Thyroid gland (tissue), 4 donors: Measurements from ENCODE around the gene CCDC138. TPM values are rescaled to one million over a fixed set of nuclear protein-coding genes. Genes with fewer than 3 reads are reported as not detected.

Source experiments
- DNase-seq, 2 donors: peaks; one replicate each; pipeline ENCODE4 v3.0.0-alpha.2; 2019
- H3K27ac ChIP-seq, 3 donors: fragments of 200-600 bp; sonication (generic); 1 replicate in 2 of 3; 2 replicates in 1 of 3; pipeline ENCODE4 v1.5.1; 2016 to 2019; ENCODE audit warnings: mild to moderate bottlenecking in 1 of 3, moderate library complexity in 1 of 3
- H3K27me3 ChIP-seq: fragments of 200-600 bp; sonication (generic); one replicate; pipeline ENCODE4 v1.5.1; 2019
- H3K36me3 ChIP-seq, 2 donors: fragments of 200-600 bp; sonication (generic); one replicate each; pipeline ENCODE4 v1.5.1; 2016 to 2019
- H3K4me1 ChIP-seq, 2 donors: fragments of 200-600 bp; sonication (generic); one replicate each; pipeline ENCODE4 v1.5.1; 2017 to 2019
- H3K4me3 ChIP-seq, 3 donors: fragments of 200-600 bp; sonication (generic); replicated peaks in 1 of 3; 1 replicate in 2 of 3; 2 replicates in 1 of 3; pipeline ENCODE4 v1.5.1; 2016; ENCODE audit warnings: mild to moderate bottlenecking in 1 of 3
- H3K9me3 ChIP-seq: fragments of 200-600 bp; sonication (generic); one replicate; pipeline ENCODE4 v1.5.1; 2017
- POLR2A ChIP-seq, 2 donors: fragments of 450-650 bp; IDR thresholded peaks; one replicate each; pipeline ENCODE4 v1.6.1; 2017; ENCODE audit warnings: antibody characterized with exemption in 2 of 2, mild to moderate bottlenecking in 2 of 2, moderate library complexity in 1 of 2
- WGBS, 2 donors: methylation state at CpG; one replicate each; pipeline ENCODE4 v1.1.5; 2017; 5-methylcytosine and 5-hydroxymethylcytosine counted together
- intact Hi-C: fragments of 100-400 bp; cut with DNase I; formaldehyde crosslinking; loops from one replicate; pipeline ENCODE4 v1.15.1; 2023
- small RNA-seq: library from RNA; depleted of rRNA; stranded (forward); fragments of <200 nt; gene quantifications from one replicate; pipeline ENCODE3, GENCODE V24; 2016
- total RNA-seq, 4 donors: library from RNA; depleted of rRNA; stranded (reverse); fragments of >200 nt; gene quantifications; one replicate each; pipeline ENCODE4 v1.2.3, GENCODE V29; 2016
- TF ChIP-seq, protein P1 (sequence below), 6 experiments: fragments of 200-600 bp in 3 of 6; fragments of 450-650 bp in 3 of 6; sonication (generic) in 3 of 6; IDR thresholded peaks; one replicate each; pipeline ENCODE4 v1.5.1; 2016 to 2019; ENCODE audit warnings: antibody characterized with exemption in 6 of 6, mild to moderate bottlenecking in 2 of 6, inconsistent platforms in 1 of 6, moderate library complexity in 1 of 6

Gene CCDC138
- total RNA-seq, 4 donors from 2014 or later, result 3.9 to 7.3 (median 5.8) TPM

GRCh38 chr2:108924580-108925251 lies 138.1 kb downstream of the CCDC138 start:
- Histone ChIP-seq H3K9me3 (no peaks in the 10 kb centered on the region), H3K27ac (no peak overlapping the region), H3K27me3 (no peaks in the 10 kb centered on the region), H3K4me1 (no peaks in the 10 kb centered on the region), H3K4me3 (no peak overlapping the region), H3K36me3 (no peaks in the 10 kb centered on the region)
- 92% methylated on average over 14 of the region's 14 CpGs for WGBS, 2 donors
- intact Hi-C loops, result loop anchor here (10.0 kb wide), 1 partner anchor 800 kb away; no protein-coding TSS in a partner anchor
- TF ChIP-seq, protein P1, sequence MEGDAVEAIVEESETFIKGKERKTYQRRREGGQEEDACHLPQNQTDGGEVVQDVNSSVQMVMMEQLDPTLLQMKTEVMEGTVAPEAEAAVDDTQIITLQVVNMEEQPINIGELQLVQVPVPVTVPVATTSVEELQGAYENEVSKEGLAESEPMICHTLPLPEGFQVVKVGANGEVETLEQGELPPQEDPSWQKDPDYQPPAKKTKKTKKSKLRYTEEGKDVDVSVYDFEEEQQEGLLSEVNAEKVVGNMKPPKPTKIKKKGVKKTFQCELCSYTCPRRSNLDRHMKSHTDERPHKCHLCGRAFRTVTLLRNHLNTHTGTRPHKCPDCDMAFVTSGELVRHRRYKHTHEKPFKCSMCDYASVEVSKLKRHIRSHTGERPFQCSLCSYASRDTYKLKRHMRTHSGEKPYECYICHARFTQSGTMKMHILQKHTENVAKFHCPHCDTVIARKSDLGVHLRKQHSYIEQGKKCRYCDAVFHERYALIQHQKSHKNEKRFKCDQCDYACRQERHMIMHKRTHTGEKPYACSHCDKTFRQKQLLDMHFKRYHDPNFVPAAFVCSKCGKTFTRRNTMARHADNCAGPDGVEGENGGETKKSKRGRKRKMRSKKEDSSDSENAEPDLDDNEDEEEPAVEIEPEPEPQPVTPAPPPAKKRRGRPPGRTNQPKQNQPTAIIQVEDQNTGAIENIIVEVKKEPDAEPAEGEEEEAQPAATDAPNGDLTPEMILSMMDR (IDR thresholded peaks at IDR 0.05), result no peak
- no peak for TF ChIP-seq POLR2A (IDR thresholded peaks at IDR 0.05)
- no peak for DNase-seq

GRCh38 chr2:108925286-108925685 lies 138.7 kb downstream of the CCDC138 start:
- Histone ChIP-seq H3K27ac (no peak overlapping the region), H3K36me3 (no peaks in the 10 kb centered on the region), H3K4me3 (no peak overlapping the region), H3K9me3 (no peaks in the 10 kb centered on the region), H3K4me1 (no peaks in the 10 kb centered on the region), H3K27me3 (no peaks in the 10 kb centered on the region)
- TF ChIP-seq, protein P1 (IDR thresholded peaks at IDR 0.05), result no peak
- no peak for TF ChIP-seq POLR2A (IDR thresholded peaks at IDR 0.05)
- intact Hi-C loops, result loop anchor here (10.0 kb wide), 1 partner anchor 800 kb away; no protein-coding TSS in a partner anchor
- WGBS, 2 donors, result 88 to 98% methylated on average over 6 of the region's 6 CpGs
- DNase-seq, result no peak

GRCh38 chr2:108925735-108926134 lies 139.2 kb downstream of the CCDC138 start:
- H3K4me1 ChIP-seq, result no peaks in the 10 kb centered on the region
- intact Hi-C loops, result loop anchor here (10.0 kb wide), 1 partner anchor 799 kb away; no protein-coding TSS in a partner anchor
- H3K36me3 ChIP-seq, result no peaks in the 10 kb centered on the region
- no peak overlapping the region for H3K27ac ChIP-seq
- no peaks in the 10 kb centered on the region for H3K27me3 ChIP-seq
- TF ChIP-seq, protein P1 (IDR thresholded peaks at IDR 0.05), result no peak
- TF ChIP-seq POLR2A (IDR thresholded peaks at IDR 0.05), result no peak
- 86 to 89% methylated on average over 8 of the region's 8 CpGs for WGBS, 2 donors
- H3K9me3 ChIP-seq, result no peaks in the 10 kb centered on the region
- no peak overlapping the region for H3K4me3 ChIP-seq
- DNase-seq, result no peak

Small RNA genes lying within 50 kb of the gene (small RNA-seq; reads per million reads assigned to genes)
- gene AC073415.1, result not detected

Other genes with a start within 250 kb of the CCDC138 start
- gene RANBP2, start 67.3 kb upstream of the CCDC138 start, total RNA-seq, result 100 to 1,000 TPM in 3 of 4 donors, 10 to 100 TPM in 1; 93.7 to 159 (median 107) TPM
- gene EDAR, start 202.4 kb downstream of the CCDC138 start, total RNA-seq, result not detected